ENCODE measurements around the gene TCF4.

The TCF4 gene

GRCh38 chr18:55427951-55428350 is 160.0 kb downstream of the TCF4 start:
- Histone ChIP-seq H3K4ac (ENCODE audit: low read depth, low read length) (no peak overlapping the region), H2AFZ (ENCODE audit: insufficient read depth, low read length, poor library complexity) (no peak overlapping the region), H3K27ac (ENCODE audit: low read depth, low read length) (no peak overlapping the region), H4K8ac (ENCODE audit: low read depth, low read length) (no peak overlapping the region), H3K14ac (ENCODE audit: low read length) (no peak overlapping the region), H3K9me3 (ENCODE audit: insufficient read depth, low read depth, low read length) (no peaks in the 10 kb centered on the region), H3K4me3 (ENCODE audit: low read depth, low read length) (no peak overlapping the region), H2BK120ac (ENCODE audit: insufficient read depth, low read length, poor library complexity) (no peak overlapping the region), H3K9ac (ENCODE audit: low read length) (no peak overlapping the region), H3K27me3 (ENCODE audit: insufficient read depth, low read length) (no peaks in the 10 kb centered on the region), H4K12ac (ENCODE audit: low read depth, low read length) (no peak overlapping the region), H2AK5ac (ENCODE audit: low read length) (no peak overlapping the region), H2BK12ac (ENCODE audit: low read length) (no peak overlapping the region), H3K36me3 (ENCODE audit: control insufficient read depth in 1 of 2, insufficient read depth in 2 of 2, low read length in 2 of 2) (no peaks in the 10 kb centered on the region), H2BK5ac (ENCODE audit: low read depth, low read length, poor library complexity) (no peak overlapping the region), H3K4me1 (ENCODE audit: control insufficient read depth in 1 of 2, insufficient read depth in 2 of 2, low read length in 2 of 2) (peaks cover 0 to 7% of the 10 kb centered on the region in 2 experiments), H4K91ac (ENCODE audit: low read depth, low read length) (no peak overlapping the region), H3K23ac (ENCODE audit: low read length) (no peak overlapping the region), H3K79me2 (ENCODE audit: control insufficient read depth, insufficient read depth, low read length, poor library complexity) (no peaks in the 10 kb centered on the region), H3K4me2 (ENCODE audit: low read length) (no peak overlapping the region), H3K18ac (ENCODE audit: low read length) (no peak overlapping the region), H3K79me1 (ENCODE audit: low read length) (no peaks in the 10 kb centered on the region)
- DNase-seq, result no peak
- no CpG with 5 or more reads among the region's 1 CpG for WGBS (ENCODE audit: extremely low coverage, insufficient coverage, insufficient read length)

GRCh38 chr18:55425698-55426097 is 162.3 kb downstream of the TCF4 start:
- H3K27me3 ChIP-seq (ENCODE audit: insufficient read depth, low read length), result no peaks in the 10 kb centered on the region
- no peak for DNase-seq
- peaks cover 0 to 5% of the 10 kb centered on the region in 2 experiments for H3K4me1 ChIP-seq (ENCODE audit: control insufficient read depth in 1 of 2, insufficient read depth in 2 of 2, low read length in 2 of 2)
- no peak overlapping the region for H2BK5ac ChIP-seq (ENCODE audit: low read depth, low read length, poor library complexity)
- H3K4me3 ChIP-seq (ENCODE audit: low read depth, low read length), result no peak overlapping the region
- H3K18ac ChIP-seq (ENCODE audit: low read length), result no peak overlapping the region
- no peaks in the 10 kb centered on the region for H3K79me2 ChIP-seq (ENCODE audit: control insufficient read depth, insufficient read depth, low read length, poor library complexity)
- no CpG with 5 or more reads among the region's 3 CpGs for WGBS (ENCODE audit: extremely low coverage, insufficient coverage, insufficient read length)
- no peak overlapping the region for H2AK5ac ChIP-seq (ENCODE audit: low read length)
- H3K4me2 ChIP-seq (ENCODE audit: low read length), result no peak overlapping the region
- H3K23ac ChIP-seq (ENCODE audit: low read length), result no peak overlapping the region
- H3K36me3 ChIP-seq (ENCODE audit: control insufficient read depth in 1 of 2, insufficient read depth in 2 of 2, low read length in 2 of 2), result no peaks in the 10 kb centered on the region
- no peak overlapping the region for H4K8ac ChIP-seq (ENCODE audit: low read depth, low read length)
- H2AFZ ChIP-seq (ENCODE audit: insufficient read depth, low read length, poor library complexity), result no peak overlapping the region
- no peak overlapping the region for H3K14ac ChIP-seq (ENCODE audit: low read length)
- H2BK120ac ChIP-seq (ENCODE audit: insufficient read depth, low read length, poor library complexity), result no peak overlapping the region
- no peaks in the 10 kb centered on the region for H3K9me3 ChIP-seq (ENCODE audit: insufficient read depth, low read depth, low read length)
- H3K9ac ChIP-seq (ENCODE audit: low read length), result no peak overlapping the region
- H4K12ac ChIP-seq (ENCODE audit: low read depth, low read length), result no peak overlapping the region
- H3K79me1 ChIP-seq (ENCODE audit: low read length), result no peaks in the 10 kb centered on the region
- H3K27ac ChIP-seq (ENCODE audit: low read depth, low read length), result no peak overlapping the region
- no peak overlapping the region for H2BK12ac ChIP-seq (ENCODE audit: low read length)
- no peak overlapping the region for H3K4ac ChIP-seq (ENCODE audit: low read depth, low read length)
- H4K91ac ChIP-seq (ENCODE audit: low read depth, low read length), result no peak overlapping the region

GRCh38 chr18:55422456-55423180 is 165.4 kb downstream of the TCF4 start:
- Histone ChIP-seq H3K4me1 (ENCODE audit: control insufficient read depth in 1 of 2, insufficient read depth in 2 of 2, low read length in 2 of 2) (peaks cover 2 to 3% of the 10 kb centered on the region in 2 experiments), H3K18ac (ENCODE audit: low read length) (no peak overlapping the region), H3K79me2 (ENCODE audit: control insufficient read depth, insufficient read depth, low read length, poor library complexity) (no peaks in the 10 kb centered on the region), H4K12ac (ENCODE audit: low read depth, low read length) (no peak overlapping the region), H4K8ac (ENCODE audit: low read depth, low read length) (no peak overlapping the region), H3K14ac (ENCODE audit: low read length) (no peak overlapping the region), H3K36me3 (ENCODE audit: control insufficient read depth in 1 of 2, insufficient read depth in 2 of 2, low read length in 2 of 2) (no peaks in the 10 kb centered on the region), H3K23ac (ENCODE audit: low read length) (no peak overlapping the region), H3K4me3 (ENCODE audit: low read depth, low read length) (no peak overlapping the region), H3K27ac (ENCODE audit: low read depth, low read length) (no peak overlapping the region), H2BK120ac (ENCODE audit: insufficient read depth, low read length, poor library complexity) (no peak overlapping the region), H3K4ac (ENCODE audit: low read depth, low read length) (no peak overlapping the region), H3K79me1 (ENCODE audit: low read length) (peaks cover 2% of the 10 kb centered on the region), H2AK5ac (ENCODE audit: low read length) (no peak overlapping the region), H3K27me3 (ENCODE audit: insufficient read depth, low read length) (no peaks in the 10 kb centered on the region), H3K9me3 (ENCODE audit: insufficient read depth, low read depth, low read length) (no peaks in the 10 kb centered on the region), H2BK12ac (ENCODE audit: low read length) (no peak overlapping the region), H3K9ac (ENCODE audit: low read length) (no peak overlapping the region), H2AFZ (ENCODE audit: insufficient read depth, low read length, poor library complexity) (no peak overlapping the region), H2BK5ac (ENCODE audit: low read depth, low read length, poor library complexity) (no peak overlapping the region), H4K91ac (ENCODE audit: low read depth, low read length) (no peak overlapping the region), H3K4me2 (ENCODE audit: low read length) (no peak overlapping the region)
- no CpG with 5 or more reads among the region's 13 CpGs for WGBS (ENCODE audit: extremely low coverage, insufficient coverage, insufficient read length)
- no peak for DNase-seq

GRCh38 chr18:55421615-55422419 is 166.2 kb downstream of the TCF4 start:
- Histone ChIP-seq H3K4me3 (ENCODE audit: low read depth, low read length) (no peak overlapping the region), H3K27ac (ENCODE audit: low read depth, low read length) (no peak overlapping the region), H2BK5ac (ENCODE audit: low read depth, low read length, poor library complexity) (no peak overlapping the region), H3K4me1 (ENCODE audit: control insufficient read depth in 1 of 2, insufficient read depth in 2 of 2, low read length in 2 of 2) (peaks cover 2 to 3% of the 10 kb centered on the region in 2 experiments), H3K9ac (ENCODE audit: low read length) (no peak overlapping the region), H3K4ac (ENCODE audit: low read depth, low read length) (no peak overlapping the region), H3K79me1 (ENCODE audit: low read length) (peaks cover 2% of the 10 kb centered on the region), H3K79me2 (ENCODE audit: control insufficient read depth, insufficient read depth, low read length, poor library complexity) (no peaks in the 10 kb centered on the region), H3K4me2 (ENCODE audit: low read length) (no peak overlapping the region), H3K36me3 (ENCODE audit: control insufficient read depth in 1 of 2, insufficient read depth in 2 of 2, low read length in 2 of 2) (no peaks in the 10 kb centered on the region), H3K23ac (ENCODE audit: low read length) (no peak overlapping the region), H4K12ac (ENCODE audit: low read depth, low read length) (no peak overlapping the region), H2BK12ac (ENCODE audit: low read length) (no peak overlapping the region), H2BK120ac (ENCODE audit: insufficient read depth, low read length, poor library complexity) (no peak overlapping the region), H2AFZ (ENCODE audit: insufficient read depth, low read length, poor library complexity) (no peak overlapping the region), H3K9me3 (ENCODE audit: insufficient read depth, low read depth, low read length) (no peaks in the 10 kb centered on the region), H4K91ac (ENCODE audit: low read depth, low read length) (no peak overlapping the region), H2AK5ac (ENCODE audit: low read length) (no peak overlapping the region), H4K8ac (ENCODE audit: low read depth, low read length) (no peak overlapping the region), H3K18ac (ENCODE audit: low read length) (no peak overlapping the region), H3K14ac (ENCODE audit: low read length) (no peak overlapping the region), H3K27me3 (ENCODE audit: insufficient read depth, low read length) (no peaks in the 10 kb centered on the region)
- WGBS (ENCODE audit: extremely low coverage, insufficient coverage, insufficient read length), result no CpG with 5 or more reads among the region's 8 CpGs
- DNase-seq, result no peak

Data from trophoblast cell (in vitro differentiated cells and primary cell).